Measurements from ENCODE around the gene ADCY7.

The ADCY7 gene

GRCh38 chr16:50282010-50282538, 15.7 kb downstream of the ADCY7 start:
- DNase-seq (ENCODE audit: low read depth in 2 of 2) = peak in 1 of 2 donors; percentile 60

DNA sequence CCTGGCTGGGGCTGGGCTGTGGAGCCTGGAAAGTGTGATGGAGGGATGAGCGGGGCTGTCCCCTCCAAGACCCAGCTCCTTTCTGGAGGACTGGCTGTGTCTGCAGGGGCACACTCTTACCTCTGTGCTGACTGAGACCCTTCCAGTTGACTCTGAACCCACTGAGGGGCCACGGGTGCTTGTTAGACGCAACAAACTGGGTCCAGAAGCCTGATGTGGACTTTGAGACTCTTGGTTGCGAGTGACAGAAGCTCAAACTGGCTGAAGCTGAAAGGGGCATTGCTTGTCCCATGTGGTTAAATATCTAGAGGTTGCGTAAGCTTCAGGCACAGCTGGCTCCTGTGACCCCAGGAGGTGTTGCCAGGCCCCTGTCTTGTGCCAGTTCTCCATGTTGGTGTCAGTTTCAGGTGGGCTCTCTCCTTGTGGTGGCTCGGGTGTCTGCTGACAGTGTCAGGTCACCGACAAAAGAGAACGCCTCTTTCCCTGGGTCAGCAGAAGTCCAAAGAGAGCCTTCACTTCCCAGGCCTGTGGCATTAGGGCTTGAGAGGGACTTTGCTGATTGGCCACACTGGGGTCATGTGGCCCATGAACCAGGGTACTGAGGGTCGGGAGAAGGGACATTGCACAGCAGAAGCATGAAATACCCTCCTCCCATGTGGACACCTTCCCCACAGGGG, 16.7 kb downstream of the ADCY7 start:
- DNase-seq (ENCODE audit: low read depth in 2 of 2) = no peak

- DNase-seq (ENCODE audit: low read depth in 2 of 2) = no peak
Observed at GRCh38 chr16:50284131-50284911, 18.0 kb downstream of the ADCY7 start.

- no peak for DNase-seq (ENCODE audit: low read depth in 2 of 2)
Observed at GRCh38 chr16:50285406-50286003, 19.2 kb downstream of the ADCY7 start.

GRCh38 chr16:50286681-50287080, 20.3 kb downstream of the ADCY7 start:
- DNase-seq (ENCODE audit: low read depth in 2 of 2) = no peak

GRCh38 chr16:50288026-50288425, 21.7 kb downstream of the ADCY7 start:
- DNase-seq (ENCODE audit: low read depth in 2 of 2) = no peak

DNA sequence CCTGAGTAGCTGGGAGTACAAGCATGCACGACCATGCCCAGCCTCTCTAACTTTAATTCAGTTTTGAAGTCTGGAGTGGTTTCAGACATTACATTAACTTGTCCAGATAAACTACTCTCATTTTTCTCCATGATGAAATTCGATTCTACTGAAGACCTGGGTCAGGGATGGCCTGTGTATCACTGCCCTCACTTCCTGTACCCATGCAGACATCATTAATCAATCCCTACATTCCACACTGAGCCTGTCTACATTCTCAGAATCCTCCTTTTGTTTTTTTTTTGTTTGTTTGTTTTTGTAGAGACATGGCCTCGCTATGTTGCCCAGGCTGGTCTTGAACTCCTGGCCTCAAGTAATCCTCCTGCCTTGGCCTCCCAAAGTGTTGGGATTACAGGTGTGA, 22.6 kb downstream of the ADCY7 start:
- no peak for DNase-seq (ENCODE audit: low read depth in 2 of 2)

DNA sequence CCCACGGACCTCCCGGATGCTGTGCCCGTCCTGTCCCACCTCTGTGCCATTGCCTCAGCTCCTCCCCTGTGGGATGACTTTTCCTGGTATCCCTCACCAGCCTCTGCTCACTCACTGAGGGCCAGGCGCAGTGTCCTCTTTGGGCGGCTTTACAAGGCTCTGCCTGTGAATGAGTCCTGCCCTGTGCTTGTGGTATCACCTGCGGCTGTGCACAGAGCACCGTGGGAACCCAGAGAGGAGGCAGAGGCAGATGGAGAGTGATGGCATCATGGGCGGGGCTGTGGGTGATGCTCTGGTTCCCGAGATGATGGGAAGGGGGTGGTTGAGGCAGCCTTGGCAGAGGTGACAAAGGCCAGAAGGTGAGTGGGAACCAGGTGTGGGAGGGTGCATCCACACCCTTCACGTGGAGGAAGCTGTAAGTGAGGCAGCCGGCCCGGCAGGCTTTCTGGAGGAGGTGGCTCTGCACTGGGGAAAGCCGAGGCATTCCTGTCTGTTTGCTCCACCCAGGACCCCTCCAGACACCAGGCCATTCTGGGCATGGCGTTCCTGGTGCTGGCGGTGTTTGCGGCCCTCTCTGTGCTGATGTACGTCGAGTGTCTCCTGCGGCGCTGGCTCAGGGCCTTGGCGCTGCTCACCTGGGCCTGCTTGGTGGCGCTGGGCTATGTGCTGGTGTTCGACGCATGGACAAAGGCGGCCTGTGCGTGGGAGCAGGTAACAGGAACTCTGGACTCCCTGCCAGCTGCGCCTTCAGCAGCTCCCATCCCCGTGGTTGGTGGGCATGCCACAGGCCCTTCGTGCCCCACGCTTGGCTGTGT, 23.8 kb downstream of the ADCY7 start:
- no peak for DNase-seq (ENCODE audit: low read depth in 2 of 2)

DNA sequence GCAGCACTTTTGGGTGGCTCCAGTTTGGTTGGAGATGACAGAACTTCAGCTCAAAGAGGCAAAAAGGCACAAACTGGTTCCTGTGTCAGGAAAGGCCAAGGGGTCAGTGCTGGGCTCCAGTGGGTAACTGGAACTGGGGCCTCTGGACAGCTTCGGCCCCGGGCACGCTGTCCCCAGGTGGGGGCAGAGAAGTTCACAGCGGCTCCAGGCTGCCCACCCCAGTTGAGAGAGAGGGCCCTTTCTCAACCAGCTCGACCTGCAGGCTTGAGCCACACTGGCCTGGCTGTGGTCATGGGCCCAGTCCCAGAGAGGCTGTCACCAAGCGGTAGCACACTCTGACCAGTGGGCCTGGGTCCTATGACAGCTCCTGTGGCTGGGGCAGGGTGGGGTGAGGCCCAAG, 24.5 kb downstream of the ADCY7 start:
- no peak for DNase-seq (ENCODE audit: low read depth in 2 of 2)

DNA sequence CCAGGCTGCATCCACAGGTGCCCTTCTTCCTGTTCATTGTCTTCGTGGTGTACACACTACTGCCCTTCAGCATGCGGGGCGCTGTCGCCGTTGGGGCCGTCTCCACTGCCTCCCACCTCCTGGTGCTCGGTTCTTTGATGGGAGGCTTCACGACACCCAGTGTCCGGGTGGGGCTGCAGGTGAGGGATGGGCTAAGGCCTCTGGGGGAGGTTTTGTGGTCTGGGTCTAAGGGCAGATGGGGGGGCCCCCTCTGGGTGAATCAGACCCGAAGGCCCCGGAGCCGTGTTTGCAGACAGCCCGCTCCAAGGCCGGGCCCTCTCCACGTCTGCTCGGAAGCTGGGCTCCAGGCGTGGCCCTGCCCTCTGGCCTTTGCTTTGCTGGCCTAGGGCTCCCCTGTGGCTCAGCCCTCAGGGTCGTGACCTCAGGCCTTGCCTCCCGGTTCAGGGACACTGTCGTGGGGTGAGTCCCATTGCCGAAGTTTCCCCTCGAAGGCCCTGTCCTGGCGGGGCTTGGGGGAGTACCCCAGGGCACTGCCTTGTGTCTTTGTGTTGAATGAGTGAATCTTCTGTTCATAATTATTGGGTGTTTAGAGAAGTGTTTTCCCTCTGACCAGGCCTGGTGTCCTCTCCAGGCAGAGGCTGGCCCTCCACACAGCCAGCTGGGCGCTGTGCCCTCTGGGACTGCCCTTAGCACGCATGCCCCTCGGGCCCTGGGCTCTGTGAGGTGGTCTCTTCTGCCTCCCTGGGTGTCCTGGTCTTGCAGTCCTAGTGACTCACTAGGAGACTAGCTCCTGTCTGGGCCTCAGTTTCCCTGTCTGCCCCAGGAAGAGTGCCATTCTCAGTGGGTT, 25.6 kb downstream of the ADCY7 start:
- DNase-seq (ENCODE audit: low read depth in 2 of 2) = no peak

DNA sequence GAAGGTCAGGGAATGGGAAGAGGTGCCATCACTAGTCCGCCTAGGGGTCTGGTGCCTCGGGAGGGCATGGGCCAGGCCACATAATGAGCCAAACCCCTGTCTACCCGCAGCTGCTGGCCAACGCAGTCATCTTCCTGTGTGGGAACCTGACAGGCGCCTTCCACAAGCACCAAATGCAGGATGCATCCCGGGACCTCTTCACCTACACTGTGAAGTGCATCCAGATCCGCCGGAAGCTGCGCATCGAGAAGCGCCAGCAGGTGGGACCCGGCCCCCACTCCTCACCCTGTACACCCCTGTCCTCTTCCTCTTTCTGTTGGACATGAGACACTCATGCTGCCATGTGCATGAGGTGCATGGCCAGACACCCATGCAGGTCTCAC, 26.2 kb downstream of the ADCY7 start:
- no peak for DNase-seq (ENCODE audit: low read depth in 2 of 2)

- no peak for DNase-seq (ENCODE audit: low read depth in 2 of 2)
Observed at GRCh38 chr16:50293041-50293783, 26.9 kb downstream of the ADCY7 start.

DNA sequence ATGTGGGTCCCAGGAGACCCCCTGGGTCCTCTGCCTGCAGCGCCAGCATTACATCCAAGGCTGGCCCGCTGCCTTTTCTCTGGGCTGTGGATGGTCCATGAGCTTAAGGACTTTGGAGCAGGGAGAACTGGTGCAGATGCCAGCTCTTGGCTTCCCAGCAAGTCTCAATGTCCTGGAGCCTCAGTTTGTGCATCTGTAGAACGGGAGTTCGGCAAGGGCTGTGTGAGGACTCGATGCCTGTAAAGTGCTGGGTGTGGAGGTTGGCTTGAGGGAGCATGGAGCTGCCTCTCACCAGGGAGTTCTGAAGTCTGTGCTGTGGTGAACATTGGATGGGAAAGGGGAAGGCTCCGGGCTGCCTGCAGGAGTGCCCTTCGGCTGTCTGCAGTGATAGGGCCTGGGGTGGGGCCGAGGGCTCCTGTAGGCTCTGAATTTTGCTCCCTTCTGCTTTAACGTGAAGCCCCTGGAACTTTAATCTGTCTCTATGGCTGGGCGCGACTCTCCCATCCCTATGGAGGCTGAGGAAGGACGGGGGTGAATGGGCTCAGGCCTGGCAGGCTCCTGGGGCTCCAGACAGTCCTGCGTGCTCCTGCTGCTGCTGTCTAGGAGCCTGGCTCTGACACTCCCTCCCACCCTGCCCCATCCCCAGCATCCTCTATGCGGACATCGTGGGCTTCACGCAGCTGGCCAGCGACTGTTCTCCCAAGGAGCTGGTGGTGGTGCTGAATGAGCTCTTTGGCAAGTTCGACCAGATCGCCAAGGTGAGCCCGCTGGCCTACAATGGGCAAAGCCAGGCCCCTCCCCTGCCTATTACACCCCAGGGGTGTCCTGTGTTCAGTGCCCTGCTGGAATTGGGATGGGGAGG, 27.9 kb downstream of the ADCY7 start:
- DNase-seq (ENCODE audit: low read depth in 2 of 2) = no peak

GRCh38 chr16:50294955-50295354, 28.6 kb downstream of the ADCY7 start:
- DNase-seq (ENCODE audit: low read depth in 2 of 2) = no peak

DNA sequence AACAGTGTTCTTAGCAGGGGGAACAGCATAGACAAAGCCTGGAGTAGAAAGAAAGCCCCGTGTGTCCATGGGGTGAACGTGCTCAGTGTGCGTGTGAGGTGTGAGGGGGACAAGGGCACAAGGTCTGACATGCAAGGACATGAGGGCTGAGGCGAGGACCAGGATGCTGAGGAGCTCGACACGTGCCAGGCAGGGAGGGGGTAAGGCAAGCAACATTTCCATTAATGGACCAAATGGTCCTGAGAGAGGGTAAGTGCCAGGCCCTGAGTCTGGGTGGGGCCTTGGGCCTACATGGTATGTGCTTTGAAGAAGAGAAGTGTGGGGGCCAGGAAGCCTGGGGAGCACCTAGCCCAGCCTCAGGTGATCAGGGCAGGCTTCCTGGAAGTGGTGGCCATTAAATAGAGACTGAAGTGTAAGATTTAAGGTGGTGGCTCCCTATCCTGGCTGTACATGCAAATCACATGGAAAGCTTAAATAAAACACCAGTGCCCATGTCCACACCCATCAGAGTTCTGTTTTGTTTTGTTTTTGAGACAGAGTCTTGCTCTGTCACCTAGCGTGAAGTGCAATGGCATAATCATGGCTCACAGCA, 29.3 kb downstream of the ADCY7 start:
- DNase-seq (ENCODE audit: low read depth in 2 of 2) = no peak

DNA sequence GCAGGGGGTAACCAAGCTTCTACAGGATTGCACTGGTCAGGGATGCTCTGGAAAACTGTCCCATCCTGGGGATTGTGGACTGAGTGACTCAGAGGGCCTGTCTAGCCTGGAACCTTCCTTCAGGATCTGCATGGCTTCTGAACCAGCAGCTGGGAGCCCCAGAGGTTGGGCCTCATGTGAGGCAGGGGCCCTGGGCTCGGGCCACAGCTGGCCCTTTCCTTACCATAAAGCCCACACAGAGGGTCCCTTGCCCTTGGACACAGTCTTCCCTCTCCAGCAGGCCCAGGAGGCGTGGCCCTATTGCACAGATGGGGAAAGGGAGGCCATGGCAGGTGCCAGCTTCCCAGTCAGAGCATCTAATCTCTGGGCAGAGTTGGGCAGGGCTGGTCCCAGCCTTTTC, 30.5 kb downstream of the ADCY7 start:
- no peak for DNase-seq (ENCODE audit: low read depth in 2 of 2)

DNA sequence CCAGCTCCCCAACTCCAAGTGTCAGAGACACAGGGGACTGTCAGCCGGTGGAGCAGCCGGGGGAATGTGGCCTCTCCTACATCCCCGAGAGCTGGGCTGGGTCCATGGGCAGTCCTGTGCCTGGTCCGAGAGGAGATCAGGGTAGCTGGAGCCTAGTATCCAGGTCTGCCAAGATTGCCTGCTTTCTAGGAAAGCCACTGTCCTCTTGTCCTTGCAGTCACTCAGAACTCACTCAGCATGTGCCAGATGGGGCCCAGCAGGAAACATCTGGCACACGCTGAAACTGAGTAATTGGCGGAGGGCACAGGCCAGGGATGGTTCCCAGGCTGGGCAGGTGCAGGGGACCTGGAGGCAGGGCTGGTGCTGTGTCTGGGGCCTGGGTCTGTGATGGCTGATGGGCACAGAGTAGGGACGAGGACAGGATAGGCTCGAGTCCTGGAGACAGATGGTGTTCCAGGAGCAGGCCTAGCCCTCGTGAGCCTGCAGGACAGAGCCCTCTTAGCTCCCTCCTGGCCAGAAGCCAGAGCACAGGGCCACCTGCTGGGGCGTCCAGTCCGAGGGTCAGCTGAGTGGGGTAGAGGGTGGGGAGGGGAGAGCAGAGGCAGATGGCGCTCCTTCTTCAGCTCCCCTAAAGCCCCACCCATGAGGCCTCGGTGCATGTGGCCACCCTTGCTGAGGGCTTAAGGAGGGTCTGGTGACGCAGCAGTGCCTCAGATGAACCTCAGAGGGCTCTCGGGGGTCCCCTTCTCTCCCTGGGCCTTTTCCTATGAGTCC, 31.1 kb downstream of the ADCY7 start:
- DNase-seq (ENCODE audit: low read depth in 2 of 2) = no peak

DNA sequence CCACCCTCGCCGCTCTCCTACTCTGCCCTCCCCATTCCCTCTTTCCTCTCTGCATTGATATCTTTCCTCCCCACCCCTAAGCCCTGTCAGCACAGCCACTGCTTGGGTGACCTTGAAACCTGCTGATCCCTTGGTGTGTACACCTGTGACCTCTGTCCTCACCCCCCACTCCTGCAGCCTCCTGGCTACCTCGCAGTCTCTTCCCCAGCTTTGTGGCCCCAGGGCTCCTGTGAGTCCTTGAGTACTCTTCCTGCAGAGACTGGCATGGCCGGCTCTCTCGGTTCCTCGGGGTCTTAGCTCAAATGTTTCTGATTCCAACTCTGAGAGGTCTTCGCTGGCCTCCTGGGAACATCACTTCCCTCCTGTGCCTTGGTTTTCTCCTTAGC, 31.7 kb downstream of the ADCY7 start:
- no peak for DNase-seq (ENCODE audit: low read depth in 2 of 2)
